ENCODE data around the gene SGMS1. TPM values are rescaled to one million over a fixed set of nuclear protein-coding genes. Genes with fewer than 3 reads are reported as not detected.
"Not testable (repeated sequence)": the region's sequence is repeated elsewhere in the genome, so short reads cannot be mapped to it uniquely, and the experiment has no call there.

Gene SGMS1
- total and polyA plus RNA-seq, 3 donors from 2014 or later: 30.6 to 90.9 (median 63.2) TPM

GRCh38 chr10:50369931-50370330 lies 253.8 kb downstream of the SGMS1 start:
- Histone ChIP-seq H3K27me3 (no peaks in the 10 kb centered on the region), H3K4me3 (no peak overlapping the region), H3K4me1 (peaks cover 5% of the 10 kb centered on the region), H3K27ac (no peak overlapping the region), H3K9me3 (no peaks in the 10 kb centered on the region), H3K36me3 (ENCODE audit: low read depth, missing control alignments) (no peaks in the 10 kb centered on the region)
- 76 to 89% methylated on average over 1 of the region's 1 CpG for WGBS, 2 donors
- intact Hi-C loops (cut with DNase I; ENCODE audit: low total_unique reads): no loop called here
- no peak for TF ChIP-seq CTCF (IDR thresholded peaks at IDR 0.05)
- TF ChIP-seq POLR2A (IDR thresholded peaks at IDR 0.05): no peak
- no peak for DNase-seq

- Histone ChIP-seq H3K27me3 (no peaks in the 10 kb centered on the region), H3K4me3 (no peak overlapping the region), H3K36me3 (ENCODE audit: low read depth, missing control alignments) (no peaks in the 10 kb centered on the region), H3K4me1 (no peaks in the 10 kb centered on the region), H3K9me3 (no peaks in the 10 kb centered on the region), H3K27ac (no peak overlapping the region)
- intact Hi-C loops (cut with DNase I; ENCODE audit: low total_unique reads): no loop called here
- whole genome bisulfite sequencing, 2 donors: 94 to 100% methylated on average over 1 of the region's 1 CpG
- no peak for DNase-seq
- TF ChIP-seq CTCF (IDR thresholded peaks at IDR 0.05) (no peak), POLR2A (IDR thresholded peaks at IDR 0.05) (no peak)
These were observed 256.0 kb downstream of the SGMS1 start for GRCh38 chr10:50367732-50368131.

GRCh38 chr10:50366421-50366820 lies 257.3 kb downstream of the SGMS1 start:
- H3K4me1 ChIP-seq; intact Hi-C loops (cut with DNase I; ENCODE audit: low total_unique reads); DNase-seq; H3K27me3 ChIP-seq; H3K36me3 ChIP-seq (ENCODE audit: low read depth, missing control alignments); H3K9me3 ChIP-seq; H3K27ac ChIP-seq; H3K4me3 ChIP-seq: not testable (repeated sequence)
- 74 to 95% methylated on average over 4 of the region's 4 CpGs for WGBS, 2 donors

GRCh38 chr10:50364730-50365129 lies 259.0 kb downstream of the SGMS1 start:
- H3K27me3 ChIP-seq; intact Hi-C loops (cut with DNase I; ENCODE audit: low total_unique reads); DNase-seq; H3K4me3 ChIP-seq; H3K36me3 ChIP-seq (ENCODE audit: low read depth, missing control alignments); H3K9me3 ChIP-seq; H3K4me1 ChIP-seq; H3K27ac ChIP-seq: not testable (repeated sequence)
- 81 to 83% methylated on average over 3 of the region's 3 CpGs for WGBS, 2 donors

GRCh38 chr10:50362547-50363125 lies 261.1 kb downstream of the SGMS1 start:
- H3K36me3 ChIP-seq (ENCODE audit: low read depth, missing control alignments): no peaks in the 10 kb centered on the region
- WGBS, 2 donors: 93 to 96% methylated on average over 2 of the region's 2 CpGs
- no peak for DNase-seq
- no peaks in the 10 kb centered on the region for H3K27me3 ChIP-seq
- peaks cover 4% of the 10 kb centered on the region for H3K4me1 ChIP-seq
- intact Hi-C loops (cut with DNase I; ENCODE audit: low total_unique reads): no loop called here
- H3K9me3 ChIP-seq: no peaks in the 10 kb centered on the region
- no peak overlapping the region for H3K27ac ChIP-seq
- no peak overlapping the region for H3K4me3 ChIP-seq
- no peak for TF ChIP-seq POLR2A (IDR thresholded peaks at IDR 0.05)
- TF ChIP-seq CTCF (IDR thresholded peaks at IDR 0.05): no peak

GRCh38 chr10:50361946-50362345 lies 261.8 kb downstream of the SGMS1 start:
- Histone ChIP-seq H3K4me3 (no peak overlapping the region), H3K27me3 (no peaks in the 10 kb centered on the region), H3K36me3 (ENCODE audit: low read depth, missing control alignments) (no peaks in the 10 kb centered on the region), H3K4me1 (peaks cover 4% of the 10 kb centered on the region), H3K27ac (no peak overlapping the region), H3K9me3 (no peaks in the 10 kb centered on the region)
- intact Hi-C loops (cut with DNase I; ENCODE audit: low total_unique reads): no loop called here
- TF ChIP-seq CTCF (IDR thresholded peaks at IDR 0.05) (no peak), POLR2A (IDR thresholded peaks at IDR 0.05) (no peak)
- 96 to 100% methylated on average over 1 of the region's 1 CpG for WGBS, 2 donors
- DNase-seq: no peak

Measured in testis (tissue), 3 donors.